HCT116 (cell line): ENCODE measurements around the gene GPRC5B. TPM values are rescaled to one million over a fixed set of nuclear protein-coding genes. Genes with fewer than 3 reads are reported as not detected.

ENCODE experiments used
- ATAC-seq: fragments of 200-7000 bp; cut with Tn5 transposase; 2 replicates; pipeline ENCODE4 v1.9.1; 2020; ENCODE audit warnings: mild to moderate bottlenecking, moderate library complexity
- BruUV-seq: library from RNA; stranded (reverse); fragments of 400-500 nt; replicated peaks from 2 replicates; lab custom pipeline; 2021; lab: Mats Ljungman, UMichigan
- CTCF ChIA-PET: fragments of 300-600 bp; sonication (Branson Sonifier 250); formaldehyde crosslinking; loops from one replicate; lab custom pipeline; 2021; ENCODE audit warnings: antibody characterized with exemption; lab: Charles Lee
- POLR2A ChIA-PET: fragments of 300-600, 350-600 bp; sonication (Branson Sonifier 250); formaldehyde crosslinking; loops from one replicate; lab custom pipeline; 2021; ENCODE audit warnings: antibody characterized with exemption; lab: Charles Lee
- RAD21 ChIA-PET, 2 experiments: fragments of 300-600 bp; sonication (Branson Sonifier 250); formaldehyde crosslinking; loops; one replicate each; lab custom pipeline; 2023; ENCODE audit warnings: low total read pairs in 2 of 2; ENCODE audit not compliant: uncharacterized antibody in 2 of 2, unreplicated experiment in 2 of 2, low non-redundant PET in 1 of 2; lab: Charles Lee
- DNase-seq: peaks from one replicate; pipeline ENCODE4 v3.0.0-alpha.2; 2010; ENCODE audit warnings: low read depth, low spot score
- H2AFZ ChIP-seq: fragments of 200-600 bp; shearing (Covaris generic), sonication (generic); 2 replicates; pipeline ENCODE4 v1.6.1; 2017; ENCODE audit warnings: low read depth, mixed run types, mixed read lengths, antibody characterized with exemption, low read length; ENCODE audit not compliant: poor library complexity, severe bottlenecking
- H3K27ac ChIP-seq: 2 replicates; pipeline ENCODE4 v1.5.1; 2012; ENCODE audit warnings: low read depth, low read length
- H3K27me3 ChIP-seq: fragments of 200-600 bp; sonication (generic); 2 replicates; pipeline ENCODE4 v1.6.1; 2016; ENCODE audit warnings: mixed run types, low read length, mixed read lengths; ENCODE audit not compliant: insufficient read depth
- H3K36me3 ChIP-seq, 2 experiments: fragments of 200-500 bp in 1 of 2; fragments of 200-600 bp in 1 of 2; sonication (Bioruptor generic) in 1 of 2; sonication (generic) in 1 of 2; 2 replicates each; pipeline versions ENCODE4 v1.5.1 to v1.6.1; 2014 to 2016; ENCODE audit warnings: low read length in 2 of 2, inconsistent platforms in 1 of 2, mixed read lengths in 1 of 2, mixed run types in 1 of 2; ENCODE audit not compliant: insufficient read depth in 2 of 2, control insufficient read depth in 1 of 2
- H3K4me1 ChIP-seq, 2 experiments: fragments of 200-600 bp in 1 of 2; sonication (generic) in 1 of 2; 2 replicates each; pipeline versions ENCODE4 v1.5.1 to v1.6.1; 2012 to 2017; ENCODE audit warnings: low read length in 2 of 2, inconsistent platforms in 1 of 2, mild to moderate bottlenecking in 1 of 2, mixed read lengths in 1 of 2, mixed run types in 1 of 2, moderate library complexity in 1 of 2; ENCODE audit not compliant: insufficient read depth in 2 of 2, control insufficient read depth in 1 of 2
- H3K4me2 ChIP-seq: fragments of 200-600 bp; sonication (generic); 2 replicates; pipeline ENCODE4 v1.6.1; 2017; ENCODE audit warnings: mixed run types, low read length, mixed read lengths
- H3K4me3 ChIP-seq, 2 experiments: fragments of 200-600 bp in 1 of 2; sonication (generic) in 1 of 2; replicated peaks in 1 of 2; 2 replicates each; pipeline ENCODE4 v1.5.1; 2011 to 2016; ENCODE audit warnings: low read length in 2 of 2, control low read depth in 1 of 2, low read depth in 1 of 2, mild to moderate bottlenecking in 1 of 2, mixed read lengths in 1 of 2, mixed run types in 1 of 2
- H3K79me2 ChIP-seq: fragments of 200-600 bp; sonication (generic); 2 replicates; pipeline ENCODE4 v1.6.1; 2017; ENCODE audit warnings: mild to moderate bottlenecking, mixed run types, low read length, moderate library complexity, mixed read lengths; ENCODE audit not compliant: insufficient read depth
- H3K9ac ChIP-seq: fragments of 200-600 bp; sonication (generic); 2 replicates; pipeline ENCODE4 v1.6.1; 2016; ENCODE audit warnings: low read length, mixed read lengths
- H3K9me2 ChIP-seq: fragments of 200-600 bp; sonication (generic), shearing (Covaris generic); 2 replicates; pipeline ENCODE4 v1.6.1; 2017; ENCODE audit warnings: mixed run types, mild to moderate bottlenecking, moderate library complexity; ENCODE audit not compliant: insufficient read depth
- H3K9me3 ChIP-seq, 2 experiments: fragments of 200-500 bp in 1 of 2; fragments of 200-600 bp in 1 of 2; sonication (Bioruptor generic) in 1 of 2; sonication (generic) in 1 of 2; 2 replicates each; pipeline ENCODE4 v1.6.1; 2014 to 2017; ENCODE audit warnings: low read length in 2 of 2, mixed read lengths in 2 of 2, inconsistent platforms in 1 of 2, low read depth in 1 of 2, mild to moderate bottlenecking in 1 of 2, mixed run types in 1 of 2, moderate library complexity in 1 of 2; ENCODE audit not compliant: control insufficient read depth in 1 of 2, insufficient read depth in 1 of 2
- H4K20me1 ChIP-seq: fragments of 200-600 bp; sonication (generic), shearing (Covaris generic); 2 replicates; pipeline ENCODE4 v1.6.1; 2017; ENCODE audit warnings: mixed run types, mild to moderate bottlenecking, moderate library complexity; ENCODE audit not compliant: insufficient read depth
- CEBPB ChIP-seq: IDR thresholded peaks from 2 replicates; pipeline ENCODE4 v1.6.1; 2012; ENCODE audit warnings: low read depth
- CTCF ChIP-seq, 3 experiments: fragments of 200-600 bp in 1 of 3; sonication (generic) in 1 of 3; IDR thresholded peaks in 2 of 3; conservative IDR thresholded peaks in 1 of 3; 2 replicates each; pipeline ENCODE4 v1.5.1; 2012 to 2017; ENCODE audit warnings: low read depth in 2 of 3, low read length in 2 of 3, antibody characterized with exemption in 1 of 3, borderline replicate concordance in 1 of 3, control low read depth in 1 of 3, mild to moderate bottlenecking in 1 of 3, mixed read lengths in 1 of 3, mixed run types in 1 of 3, moderate library complexity in 1 of 3; ENCODE audit not compliant: insufficient read depth in 1 of 3
- EZH2phosphoT487 ChIP-seq: fragments of 200-600 bp; IDR thresholded peaks from 2 replicates; pipeline ENCODE4 v1.6.1; 2018; ENCODE audit warnings: antibody characterized with exemption, borderline replicate concordance
- JUND ChIP-seq: IDR thresholded peaks from 2 replicates; pipeline ENCODE4 v1.6.1; 2012
- POLR2A ChIP-seq: IDR thresholded peaks from 2 replicates; pipeline ENCODE4 v1.7.0; 2011; ENCODE audit warnings: borderline replicate concordance; ENCODE audit not compliant: insufficient read depth, insufficient read length; ENCODE audit errors: extremely low read depth
- POLR2AphosphoS5 ChIP-seq: IDR thresholded peaks from 2 replicates; pipeline ENCODE4 v1.6.1; 2011; ENCODE audit warnings: mild to moderate bottlenecking, low read depth, low read length, moderate library complexity
- REST ChIP-seq: IDR thresholded peaks from 2 replicates; pipeline ENCODE4 v1.6.1; 2012; ENCODE audit warnings: low read depth
- SP1 ChIP-seq: IDR thresholded peaks from 2 replicates; pipeline ENCODE4 v1.6.1; 2012; ENCODE audit warnings: low read depth
- SRF ChIP-seq: IDR thresholded peaks from 2 replicates; pipeline ENCODE4 v1.6.1; 2012; ENCODE audit warnings: low read depth
- ZNF274 ChIP-seq: fragments of 200-500 bp; sonication (Bioruptor generic); IDR thresholded peaks from 2 replicates; pipeline ENCODE4 v1.6.1; 2014; ENCODE audit warnings: mild to moderate bottlenecking, low read depth, low read length, inconsistent platforms
- intact Hi-C: fragments of 100-400 bp; cut with micrococcal nuclease; formaldehyde crosslinking; loops from 2 replicates; pipeline ENCODE4 v1.10.0; 2022
- total RNA-seq: library from RNA; stranded (reverse); gene quantifications from one replicate; pipeline ENCODE4 v1.2.1, GENCODE V29; 2021; ENCODE audit not compliant: unreplicated experiment
- TF ChIP-seq, protein P1 (sequence below): IDR thresholded peaks from 2 replicates; pipeline ENCODE4 v1.6.1; 2012

GPRC5B gene
- total RNA-seq, 1 experiment from 2014 or later, result 7.2 TPM

DNA sequence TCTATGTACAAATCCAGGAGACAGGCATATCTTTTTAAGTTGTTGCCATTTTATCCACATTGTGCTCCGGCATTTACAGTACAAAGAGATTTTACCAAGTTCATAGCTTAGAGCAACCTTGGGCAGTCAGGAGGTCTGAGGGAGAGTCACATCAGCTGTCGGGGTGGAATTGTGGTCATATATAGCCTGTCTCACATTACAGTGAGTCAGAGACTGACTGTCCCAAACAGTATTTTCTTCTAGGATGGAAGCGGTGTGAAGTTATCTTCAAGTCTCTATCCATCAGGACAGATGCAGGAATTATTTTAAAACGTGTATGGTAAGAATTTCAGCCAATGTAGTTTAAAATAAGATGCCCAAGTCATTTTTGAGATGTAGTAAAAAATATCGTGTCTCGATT is 53.0 kb downstream of the GPRC5B start:
- BruUV-seq, result no TSS peak
- Histone ChIP-seq H3K9me2 (no peaks in the 10 kb centered on the region), H3K4me3 (no peak overlapping the region), H3K4me1 (peaks cover 0 to 11% of the 10 kb centered on the region in 2 experiments; a peak in 1 of 4 replicates), H3K79me2 (no peaks in the 10 kb centered on the region), H3K9me3 (no peaks in the 10 kb centered on the region), H3K9ac (no peak overlapping the region), H3K4me2 (no peak overlapping the region), H3K27me3 (no peaks in the 10 kb centered on the region), H3K36me3 (no peaks in the 10 kb centered on the region), H2AFZ (no peak overlapping the region), H4K20me1 (no peaks in the 10 kb centered on the region; the same call in 1 of the 2 replicates), H3K27ac (no peak overlapping the region)
- no peak for TF ChIP-seq EZH2phosphoT487
- no peak for TF ChIP-seq REST
- no peak for TF ChIP-seq JUND
- TF ChIP-seq, protein P1, sequence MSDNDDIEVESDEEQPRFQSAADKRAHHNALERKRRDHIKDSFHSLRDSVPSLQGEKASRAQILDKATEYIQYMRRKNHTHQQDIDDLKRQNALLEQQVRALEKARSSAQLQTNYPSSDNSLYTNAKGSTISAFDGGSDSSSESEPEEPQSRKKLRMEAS, result no peak
- no peak for TF ChIP-seq CEBPB
- TF ChIP-seq POLR2AphosphoS5, result no peak
- TF ChIP-seq CTCF (IDR thresholded peaks at IDR 0.05 in 2 of 3, conservative IDR thresholded peaks at IDR 0.05 in 1 of 3; ENCODE audit: borderline replicate concordance in 1 of 3, insufficient read depth in 1 of 3, low read depth in 2 of 3, low read length in 2 of 3), result no peak
- no peak for TF ChIP-seq ZNF274
- TF ChIP-seq SRF, result no peak
- TF ChIP-seq POLR2A, result no peak
- no peak for TF ChIP-seq SP1
- ATAC-seq (no peak), DNase-seq (no peak)
- intact Hi-C loops, result no loop called here
- ChIA-PET RAD21 (no interaction called here), POLR2A (interaction anchor here (0.7 kb wide), 1 partner anchor 135 kb away, joined by 3 read pairs; no protein-coding TSS in a partner anchor), CTCF (no interaction called here)
